SKM-1 treated with dmso at 0.1 percent for 144 hours (cell line): ENCODE data around the gene NXPH4.

Experiments used
- DNase-seq: peaks from one replicate; lab custom pipeline; 2025; ENCODE audit not compliant: unreplicated experiment; lab: John Stamatoyannopoulos, UW

Gene NXPH4

DNA sequence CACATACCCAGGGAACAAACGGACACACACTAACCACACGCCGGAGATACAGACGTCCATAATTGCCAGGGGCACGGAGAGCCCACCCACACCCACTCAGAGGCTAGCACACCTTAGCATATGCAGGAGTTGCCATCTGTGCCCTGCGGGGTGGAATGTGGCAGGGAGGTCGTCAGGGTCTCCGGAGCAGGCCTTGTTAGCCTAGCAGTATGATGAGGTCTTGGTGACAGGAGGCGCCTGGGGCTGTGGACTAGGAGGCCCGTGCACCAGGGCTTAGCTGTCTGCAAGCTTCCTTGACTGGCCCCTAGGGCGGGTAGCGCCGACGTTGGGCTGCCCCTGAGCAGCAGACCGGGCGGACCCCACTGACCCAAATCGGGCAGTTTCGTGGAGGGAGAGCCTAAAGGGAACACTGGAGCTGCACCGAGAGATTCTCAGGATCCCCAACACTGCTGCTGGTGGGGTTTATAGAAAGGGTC lies 24.4 kb downstream of the NXPH4 start:
- DNase-seq: no peak

DNA sequence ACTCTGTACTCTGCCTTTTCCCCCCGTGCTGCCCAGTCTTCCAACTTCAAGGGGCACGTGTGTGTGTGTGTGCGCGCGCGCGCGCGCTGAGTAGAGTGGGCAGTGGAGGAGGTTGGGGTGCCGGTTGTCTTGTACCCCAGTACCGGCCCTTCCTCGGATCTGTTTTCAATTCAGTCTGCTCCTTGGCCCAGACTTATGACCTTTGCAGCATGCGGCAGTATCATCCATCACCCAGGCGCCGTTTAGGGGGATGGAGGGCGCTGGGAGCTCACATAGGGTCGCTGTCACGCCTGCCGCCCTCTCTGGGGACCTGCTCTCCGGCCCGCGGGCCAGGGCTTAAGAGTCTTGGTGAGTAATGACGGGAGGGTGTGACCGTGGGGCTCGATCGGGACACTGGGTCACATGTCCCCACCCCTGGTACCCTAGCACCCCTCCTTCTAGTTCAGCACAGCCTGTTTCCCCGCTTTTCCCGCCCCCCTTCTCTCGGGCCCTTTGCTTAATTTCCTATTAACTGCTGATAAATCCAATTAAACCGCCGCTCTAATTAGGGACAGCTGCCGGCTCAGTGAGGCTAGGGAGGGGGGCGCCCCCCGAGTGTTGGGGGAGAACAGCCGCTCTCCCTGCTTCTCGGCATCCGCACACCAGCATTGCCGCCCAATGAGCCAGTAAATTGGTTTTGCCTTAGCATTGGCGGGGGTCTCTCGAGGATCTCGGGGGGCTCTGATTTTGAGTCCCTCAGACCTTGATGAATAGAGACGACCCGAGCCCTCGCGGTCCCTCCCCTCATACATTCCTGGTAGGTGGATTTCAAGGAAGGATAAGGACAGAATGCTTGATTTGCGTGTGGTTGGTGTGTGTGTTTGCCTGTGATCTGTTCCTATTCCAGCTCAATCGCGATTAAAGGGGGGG lies 25.1 kb downstream of the NXPH4 start:
- DNase-seq: no peak

DNA sequence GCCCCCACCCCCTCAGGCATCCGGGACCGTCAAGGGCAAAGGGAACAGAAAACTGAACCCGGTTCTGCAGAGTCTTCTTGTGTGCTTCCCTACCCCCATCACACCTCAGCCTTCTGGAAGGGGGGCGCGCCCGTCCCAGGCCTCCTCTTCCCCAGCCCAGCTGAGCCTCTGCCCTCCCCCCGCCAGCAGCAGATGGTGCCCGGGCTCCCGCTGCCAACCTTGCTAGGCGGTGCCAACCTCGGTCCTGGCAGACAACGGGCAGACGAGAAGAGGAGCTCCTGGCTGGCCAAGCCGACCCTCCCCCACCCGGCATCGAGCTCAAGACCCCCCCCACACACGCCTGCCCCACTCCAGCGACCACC lies 25.7 kb downstream of the NXPH4 start:
- DNase-seq: no peak

DNA sequence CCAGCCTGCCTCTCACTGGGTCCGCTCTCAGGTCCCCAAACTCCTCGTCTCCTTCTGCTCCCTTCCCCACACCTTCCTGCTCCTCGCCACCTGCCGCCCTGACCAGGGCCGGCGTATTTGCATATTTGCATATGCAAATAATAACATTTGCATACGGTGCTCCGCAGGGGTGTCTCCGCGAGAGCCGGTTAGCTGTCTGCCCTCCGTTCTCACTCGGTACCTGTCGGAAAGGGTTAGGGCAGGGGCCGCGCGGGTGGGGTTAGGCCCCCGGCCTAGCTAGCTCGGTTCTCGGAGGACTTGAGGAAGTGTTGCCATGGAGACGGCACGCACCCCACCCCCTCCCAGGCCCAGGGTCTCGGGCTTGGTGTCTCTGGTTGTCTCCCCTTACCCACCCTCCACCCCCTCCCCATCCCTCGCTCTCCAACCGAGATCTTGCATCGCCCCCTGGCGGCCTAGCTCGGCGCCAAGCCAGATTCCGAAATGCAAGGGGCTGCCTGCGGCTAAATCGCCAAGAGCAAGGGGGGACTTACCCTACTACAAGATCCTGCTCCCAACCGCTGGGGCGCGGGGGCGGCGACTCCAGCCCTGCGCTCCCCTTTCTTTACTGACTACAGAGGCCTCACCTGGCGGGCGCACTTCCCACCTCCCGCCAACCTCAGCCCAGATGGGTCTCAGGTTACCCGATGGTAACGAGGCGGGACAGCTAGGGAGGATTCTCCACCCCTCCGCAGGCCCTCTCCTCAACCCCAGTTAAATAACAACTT lies 26.3 kb downstream of the NXPH4 start:
- DNase-seq: no peak

DNA sequence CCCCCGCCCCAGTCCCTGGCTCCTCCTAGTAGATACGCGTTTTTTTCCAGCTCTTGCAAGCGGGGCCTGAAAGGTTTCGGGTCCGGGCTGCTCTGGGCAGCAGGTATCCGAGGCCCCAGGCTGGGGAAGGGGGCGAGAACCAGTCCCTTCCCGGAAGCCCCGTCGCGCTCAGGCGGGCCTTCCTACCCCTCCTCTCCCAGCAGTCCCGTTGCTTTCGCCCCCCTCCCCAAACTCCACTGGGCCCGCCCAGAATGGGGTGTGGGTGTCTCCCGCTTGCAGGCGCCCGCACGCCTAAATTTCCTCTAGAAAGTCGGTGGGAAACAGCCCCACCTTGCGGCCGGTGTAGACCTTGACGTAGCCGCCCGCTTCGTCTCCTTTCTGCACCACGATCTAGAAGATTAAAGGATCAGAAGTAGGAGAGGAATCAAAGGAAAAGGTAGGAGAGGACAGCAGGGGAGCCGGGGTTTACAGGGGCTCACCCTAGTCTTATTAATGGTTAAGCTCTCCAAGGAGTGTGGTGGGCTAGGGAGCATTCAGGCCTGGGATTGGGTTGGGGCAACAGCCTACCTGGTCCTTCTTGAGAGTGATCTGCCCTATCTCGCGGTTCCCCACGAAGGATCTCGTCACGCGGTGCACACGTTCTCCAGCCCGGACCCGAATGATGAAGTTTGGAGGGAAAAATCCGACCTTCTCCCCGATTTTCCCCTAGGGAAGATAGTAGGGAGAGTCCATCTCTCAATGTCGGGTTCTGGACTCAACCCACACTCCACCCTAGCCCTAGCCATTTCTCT lies 27.1 kb downstream of the NXPH4 start:
- no peak for DNase-seq

DNA sequence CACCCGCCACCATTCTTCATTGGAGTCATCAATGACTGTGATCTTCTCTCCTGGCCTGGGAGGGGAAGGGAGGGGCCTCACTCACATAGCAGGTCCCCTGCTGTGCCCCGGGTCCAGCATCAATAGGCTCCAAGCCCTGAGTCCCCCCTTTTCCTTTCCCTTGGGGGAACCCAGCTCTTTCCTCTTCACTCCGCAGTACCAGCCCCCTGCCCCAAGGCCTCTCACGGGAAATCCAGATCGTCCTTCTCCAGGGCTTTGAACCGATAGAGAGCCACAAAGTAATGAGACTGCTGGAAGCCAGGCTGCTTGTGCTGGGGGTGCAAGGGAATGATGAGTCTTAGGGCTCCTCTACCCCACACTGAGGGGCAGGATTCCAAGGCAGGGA lies 27.7 kb downstream of the NXPH4 start:
- DNase-seq: no peak

DNA sequence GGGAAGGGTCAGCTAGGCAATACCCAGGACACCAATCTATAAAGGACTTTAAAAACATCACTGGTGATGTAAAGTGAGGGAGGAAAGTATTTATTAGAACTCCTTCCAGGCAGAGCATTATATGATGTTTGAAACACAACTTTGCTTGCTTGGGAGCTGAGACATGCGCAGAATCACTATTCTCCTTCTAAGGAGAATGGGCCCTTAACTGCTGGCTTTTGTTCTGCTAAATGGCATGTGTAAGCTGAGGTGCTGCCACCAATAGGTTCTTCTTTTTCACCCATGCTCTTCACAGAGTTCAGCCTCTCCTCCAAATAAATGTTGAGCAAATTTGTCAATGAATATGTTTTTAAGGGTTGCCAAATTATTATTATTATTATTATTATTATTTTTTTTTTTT lies 30.4 kb downstream of the NXPH4 start:
- DNase-seq: no peak

DNA sequence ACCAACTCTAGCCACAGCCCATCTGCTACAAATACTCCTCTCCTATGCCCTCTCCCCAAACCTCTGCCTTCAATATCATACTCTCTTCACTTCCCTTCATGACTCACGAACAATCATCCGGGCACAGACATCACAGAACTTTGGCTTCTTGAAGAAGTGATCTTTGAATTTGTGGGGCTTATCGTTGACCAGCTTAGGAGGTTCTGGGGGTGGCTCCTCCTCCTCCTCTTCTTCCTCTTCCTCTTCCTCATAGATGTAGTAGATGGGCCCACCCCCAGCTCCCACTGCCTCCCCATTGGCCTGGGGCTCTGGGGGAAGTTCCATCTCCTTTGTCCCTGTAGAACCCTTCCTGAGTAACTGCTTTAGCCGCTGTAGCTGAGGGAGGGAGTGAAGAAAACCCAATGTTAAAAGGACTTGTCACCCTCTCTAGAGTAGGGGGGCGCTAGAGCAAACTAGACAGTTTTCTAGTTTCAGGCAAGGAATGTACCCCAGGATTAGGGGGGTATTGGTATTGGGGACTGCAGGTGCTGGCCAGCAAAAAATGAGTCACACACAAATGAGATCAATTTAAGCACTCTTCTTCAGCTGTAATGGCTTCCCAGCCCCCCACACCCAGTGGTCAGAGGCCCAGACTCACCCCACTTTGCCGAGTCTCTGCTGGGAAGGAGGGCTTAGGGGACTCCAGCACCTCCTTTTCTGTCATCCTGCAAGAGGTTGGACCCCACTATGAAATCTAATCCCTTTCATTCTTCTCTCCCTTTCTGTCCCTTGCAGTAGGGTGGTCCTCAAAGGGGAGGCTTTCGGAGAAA lies 32.5 kb downstream of the NXPH4 start:
- peak; percentile 65 for DNase-seq

DNA sequence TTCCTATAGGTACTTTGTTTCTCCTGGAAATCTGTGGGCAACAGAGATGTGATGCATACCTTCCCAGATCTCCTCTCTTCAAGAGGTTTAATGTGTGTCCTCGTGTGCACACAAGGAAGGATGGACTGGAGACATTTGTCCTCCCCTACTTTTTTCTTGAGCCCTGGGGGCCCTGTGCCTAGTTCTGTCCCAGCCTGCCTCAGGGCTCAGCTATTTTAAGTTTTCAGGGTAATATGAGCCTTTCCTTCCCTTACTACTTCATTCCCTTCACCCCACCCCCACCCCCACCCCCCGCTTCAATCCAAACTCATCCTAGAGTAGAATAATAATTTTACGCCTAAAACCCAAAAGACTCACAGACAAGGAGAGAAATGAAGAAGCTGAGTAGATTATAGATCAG lies 33.9 kb downstream of the NXPH4 start:
- no peak for DNase-seq

DNA sequence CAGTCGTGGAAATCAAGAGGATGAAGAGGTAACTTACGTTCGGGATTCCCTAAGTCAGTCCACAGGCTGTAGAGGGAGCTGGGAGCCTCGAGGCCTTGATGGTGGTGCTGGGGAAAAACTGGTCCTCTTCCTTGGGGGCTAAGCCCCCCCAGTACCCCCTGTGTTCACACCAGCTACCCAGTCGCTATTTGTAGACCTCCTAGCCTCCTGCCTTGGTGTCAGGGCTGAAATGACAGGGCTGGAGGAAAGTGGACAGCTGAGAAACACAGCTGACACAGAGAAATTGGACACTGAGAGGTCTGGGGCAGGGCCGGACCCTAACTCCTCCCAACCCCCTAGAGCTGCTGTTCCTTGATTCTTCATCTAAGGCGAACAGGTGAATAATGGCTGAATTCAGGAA lies 34.4 kb downstream of the NXPH4 start, which contains the start of gene STAC3:
STAC3 (minus strand) TSS at position 232 of the 400 bp plus-strand sequence. CDS start 1,551 bp downstream, outside the sequence.
- no peak for DNase-seq

DNA sequence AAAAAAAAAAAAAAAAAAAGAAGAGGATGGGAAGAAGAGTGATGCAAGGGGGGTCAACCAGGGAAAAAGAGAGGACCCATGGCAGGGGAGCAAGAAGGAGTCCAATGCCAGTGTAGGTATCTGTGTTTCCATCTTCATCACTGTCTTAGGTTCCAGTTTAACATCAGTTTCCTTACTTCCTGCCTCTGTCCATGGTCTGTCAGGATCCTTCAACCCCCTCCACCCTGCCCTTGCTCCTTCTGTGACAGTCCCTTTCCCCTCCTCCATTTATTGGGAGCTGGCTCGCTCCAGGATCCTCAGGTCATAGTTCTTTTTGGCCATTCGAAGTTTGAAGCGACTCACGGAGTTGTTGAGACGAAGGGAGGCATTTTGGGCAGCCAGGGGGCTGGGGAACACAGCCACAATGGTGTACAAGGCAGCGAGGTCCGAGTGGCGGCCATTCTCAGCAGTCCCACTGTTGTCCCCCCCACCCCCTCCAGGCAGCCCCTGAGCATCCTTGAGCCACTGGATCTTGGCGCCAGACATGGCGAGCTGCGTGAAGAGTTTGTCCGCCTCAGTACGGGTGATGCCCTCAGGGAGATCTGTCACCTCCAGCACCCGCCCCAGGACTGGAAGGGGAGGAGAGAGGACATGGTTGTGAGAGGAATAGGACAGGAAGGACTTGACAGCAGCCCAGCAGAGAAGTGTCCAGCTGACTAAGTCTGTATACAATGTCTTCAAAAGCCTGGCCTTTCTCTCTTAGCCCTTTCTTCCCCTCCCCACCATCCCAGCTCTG lies 38.1 kb downstream of the NXPH4 start:
- DNase-seq: no peak

DNA sequence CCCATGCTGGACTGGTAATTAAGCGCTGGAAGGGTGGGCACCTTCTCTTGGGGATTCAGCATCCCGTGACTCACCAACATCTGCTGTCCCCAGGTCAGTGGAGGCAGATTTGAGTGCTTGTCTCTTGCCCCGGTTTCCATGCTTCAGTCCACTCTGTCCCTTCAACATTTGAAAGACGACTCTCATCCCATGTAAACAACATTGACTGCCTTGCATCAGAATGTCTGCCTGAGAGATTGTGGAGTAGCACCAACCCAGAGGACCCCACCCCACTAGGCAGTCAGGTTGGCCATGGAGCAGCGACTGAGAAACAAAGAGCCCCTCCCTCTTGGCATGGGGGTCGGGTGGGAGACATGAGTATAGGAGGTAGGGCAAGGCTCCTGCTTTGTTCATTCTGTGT lies 39.3 kb downstream of the NXPH4 start:
- no peak for DNase-seq

DNA sequence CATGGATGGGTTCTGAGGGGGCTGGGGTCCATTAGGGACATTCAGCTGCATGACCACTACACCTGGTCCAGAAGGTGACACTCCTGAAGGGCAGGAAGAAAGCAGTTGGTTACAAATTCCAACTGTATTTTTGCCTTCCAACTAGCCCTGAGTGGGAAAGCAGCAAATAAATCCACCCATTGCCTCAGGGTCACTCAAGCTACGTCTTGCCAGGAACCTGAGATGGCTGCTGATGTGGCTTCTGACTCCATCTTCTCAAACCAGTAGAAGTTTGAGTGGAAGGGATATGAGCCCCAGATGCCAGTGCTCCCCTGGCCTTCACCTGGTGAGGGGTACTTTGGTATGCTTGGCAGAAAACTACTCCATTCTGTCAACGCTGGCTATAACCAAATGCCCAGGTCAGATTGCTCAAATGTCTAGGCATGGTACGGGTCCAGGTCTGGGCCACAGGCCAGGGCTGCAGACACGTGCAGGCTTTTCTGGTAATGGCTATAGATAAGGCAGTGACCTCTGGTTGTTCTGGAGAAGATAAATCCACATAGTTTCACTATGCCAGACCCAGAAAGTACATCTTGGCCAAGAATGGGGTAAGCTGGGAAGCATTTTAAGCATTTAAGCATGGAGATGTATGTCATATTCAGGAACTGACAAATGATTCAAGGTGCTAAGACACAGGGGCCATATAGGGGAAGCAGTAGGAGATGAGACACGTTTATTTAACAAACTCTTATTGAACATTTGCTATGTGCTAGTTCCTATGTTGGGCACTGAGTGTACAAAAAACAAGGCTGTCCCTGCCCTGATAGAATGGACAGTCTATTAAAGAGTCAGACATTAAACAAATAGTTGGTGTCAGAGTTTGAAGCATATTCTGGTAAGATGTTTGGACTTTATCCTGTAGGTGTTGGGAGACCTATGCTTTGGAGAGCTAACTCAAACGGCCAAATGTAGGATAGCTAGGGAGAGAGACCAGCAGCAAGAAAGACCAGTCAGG lies 42.7 kb downstream of the NXPH4 start:
- no peak for DNase-seq

DNA sequence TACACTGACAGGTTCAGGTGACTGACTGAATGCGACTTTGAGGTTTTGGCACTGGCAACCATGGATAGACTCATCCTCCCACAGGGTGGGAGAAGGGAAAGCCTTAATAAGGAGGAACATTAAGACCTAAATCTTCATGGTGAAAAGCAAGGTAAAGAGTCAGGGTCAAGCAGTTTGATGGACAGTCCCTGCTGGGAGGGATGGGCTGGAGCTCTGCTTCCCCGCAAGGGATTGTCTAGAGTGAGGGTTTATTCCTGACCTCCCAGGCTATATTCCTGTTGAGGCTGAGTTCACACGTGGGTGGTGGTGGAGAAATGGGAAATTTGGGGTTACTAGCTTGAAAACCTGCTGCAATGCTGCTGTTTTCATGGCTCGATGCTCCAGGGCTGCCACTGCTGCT lies 43.8 kb downstream of the NXPH4 start:
- no peak for DNase-seq

DNA sequence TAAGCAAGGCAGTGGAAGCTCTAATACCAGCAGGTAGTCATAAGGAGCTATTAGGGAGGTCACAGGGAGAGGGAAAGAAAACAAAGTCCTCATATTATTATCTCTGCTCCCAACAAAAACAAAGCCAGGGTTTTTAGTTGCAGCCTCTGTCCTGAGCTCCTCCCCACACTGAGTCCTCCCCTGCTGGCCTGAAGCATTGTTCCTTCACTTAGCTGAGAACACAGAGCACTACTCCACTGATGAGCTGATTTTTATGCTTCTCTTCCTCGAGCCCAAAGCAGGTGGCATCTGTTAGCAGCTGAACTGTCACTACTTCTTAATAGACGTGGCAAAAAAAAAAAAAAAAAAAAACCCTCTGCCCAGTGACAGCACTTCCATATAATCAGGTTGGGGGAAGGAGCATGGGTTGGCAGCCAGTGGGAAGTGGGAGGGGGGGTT lies 44.9 kb downstream of the NXPH4 start:
- no peak for DNase-seq

DNA sequence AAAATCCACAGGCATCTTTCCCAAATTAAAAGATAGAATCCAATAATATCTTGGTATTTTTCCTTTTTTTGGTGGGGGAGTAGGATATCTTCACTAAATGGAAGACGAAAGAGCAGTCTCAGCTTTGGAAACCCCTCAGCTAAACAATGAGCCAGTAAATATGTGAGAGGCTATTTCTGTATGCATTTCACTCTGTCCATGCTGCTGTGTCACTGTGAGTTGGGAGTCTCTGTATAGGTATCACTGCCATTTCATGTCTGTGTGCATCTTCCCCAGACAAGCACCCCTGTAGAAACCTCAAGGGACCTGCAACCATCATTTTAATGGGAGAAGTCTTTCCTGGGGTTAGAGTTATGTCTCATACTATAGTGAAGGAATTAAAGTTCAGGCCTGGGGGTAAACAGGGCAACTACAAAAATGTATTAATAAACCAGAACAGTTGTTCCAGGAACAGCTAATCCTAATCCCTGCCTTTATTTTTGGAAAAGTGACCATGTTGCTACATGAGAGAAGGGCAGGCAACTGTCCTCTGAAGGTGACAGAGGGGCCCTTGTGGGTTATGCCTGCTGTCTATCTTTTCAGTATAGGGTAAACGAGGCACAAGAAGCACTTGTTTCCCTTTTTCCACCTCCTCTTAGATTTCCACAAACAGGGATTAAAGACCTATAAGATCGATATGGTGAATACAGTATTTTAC lies 45.7 kb downstream of the NXPH4 start:
- DNase-seq: no peak

DNA sequence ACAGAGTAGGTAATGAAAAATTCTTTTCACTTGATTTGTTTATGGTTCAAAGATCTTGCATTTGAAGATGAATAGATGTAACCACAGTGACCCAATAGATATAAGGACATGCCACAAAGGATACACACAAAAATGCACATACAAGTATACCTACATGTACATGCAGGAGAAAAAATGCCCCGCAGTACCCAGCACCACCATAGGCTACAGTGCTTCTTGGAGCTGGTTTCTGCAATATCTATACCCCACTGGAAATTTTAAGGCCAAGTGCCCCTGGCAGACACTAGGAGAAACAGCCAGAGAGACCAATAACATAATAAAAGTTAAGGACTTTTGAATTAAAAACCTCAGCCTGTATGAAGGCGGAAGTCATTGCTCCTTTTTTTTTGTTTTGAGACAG lies 46.5 kb downstream of the NXPH4 start:
- no peak for DNase-seq

DNA sequence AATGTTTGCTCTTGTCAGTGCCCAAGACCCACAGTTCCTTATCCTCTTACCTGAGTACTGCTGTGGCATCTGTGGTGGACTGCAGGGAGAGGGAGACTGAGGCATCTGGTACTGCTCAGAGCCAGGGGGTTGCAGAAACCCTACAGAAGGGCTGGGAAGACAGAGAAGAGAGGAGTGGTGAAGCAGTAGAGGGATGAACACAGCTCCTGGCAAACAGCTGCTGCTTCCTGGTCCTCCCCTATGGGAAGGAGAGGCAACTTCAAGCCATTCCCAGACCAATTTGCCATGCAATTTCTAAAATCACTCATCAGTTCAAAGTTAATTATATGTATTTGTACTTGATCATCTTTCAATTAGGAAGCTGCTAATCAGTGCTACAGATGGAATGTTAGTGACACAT lies 50.1 kb downstream of the NXPH4 start:
- DNase-seq: no peak
